Activated CD8-positive, alpha-beta T cell treated with anti-CD3 and anti-CD28 coated beads, Interleukin-2, amount 10 ng/mL, durations not matched to agents 7 days and 5 days (primary cell): ENCODE data around the gene RAPGEF4. TPM values are rescaled to one million over a fixed set of nuclear protein-coding genes. Genes with fewer than 3 reads are reported as not detected.

Source experiments
- ATAC-seq: fragments of 150-1000 bp; cut with Tn5 transposase; one replicate; pipeline ENCODE4 v1.10.0; 2021; ENCODE audit warnings: moderate library complexity
- CTCF ChIA-PET: fragments of 350-600 bp; sonication (Branson Sonifier 250); formaldehyde crosslinking; loops from one replicate; lab custom pipeline; 2021; ENCODE audit warnings: antibody characterized with exemption; lab: Charles Lee
- POLR2A ChIA-PET: fragments of 350-600 bp; sonication (Branson Sonifier 250); formaldehyde crosslinking; loops from one replicate; lab custom pipeline; 2021; ENCODE audit warnings: antibody characterized with exemption; lab: Charles Lee
- DNase-seq: peaks from one replicate; pipeline ENCODE4 v3.0.0-alpha.2; 2020
- H3K27ac Mint-ChIP-seq: one replicate; pipeline ENCODE4 v1.8.0; 2021; ENCODE audit warnings: mild to moderate bottlenecking, mixed read lengths
- H3K27me3 Mint-ChIP-seq: one replicate; pipeline ENCODE4 v1.8.0; 2021; ENCODE audit warnings: low read depth, mixed read lengths
- H3K36me3 Mint-ChIP-seq: one replicate; pipeline ENCODE4 v1.8.0; 2021; ENCODE audit warnings: low read depth, mixed read lengths
- H3K4me1 Mint-ChIP-seq: one replicate; pipeline ENCODE4 v1.8.0; 2021; ENCODE audit warnings: low read depth, mixed read lengths
- H3K4me3 Mint-ChIP-seq: one replicate; pipeline ENCODE4 v1.8.0; 2021; ENCODE audit warnings: mild to moderate bottlenecking, mixed read lengths
- H3K9me3 Mint-ChIP-seq: one replicate; pipeline ENCODE4 v1.8.0; 2022; ENCODE audit warnings: mixed read lengths; ENCODE audit not compliant: insufficient read depth
- total RNA-seq, 2 experiments: library from RNA; stranded (reverse); gene quantifications; one replicate each; pipeline ENCODE4 v1.2.3, GENCODE V29; 2021

The RAPGEF4 gene
- total RNA-seq, 2 experiments from 2014 or later, result 0.63 to 0.97 TPM

GRCh38 chr2:172855588-172855987 lies 119.9 kb downstream of the RAPGEF4 start:
- Mint-ChIP-seq H3K4me3 (no peak overlapping the region), H3K36me3 (no peaks in the 10 kb centered on the region), H3K9me3 (peaks cover 5% of the 10 kb centered on the region), H3K27ac (no peak overlapping the region), H3K27me3 (peaks cover 7% of the 10 kb centered on the region), H3K4me1 (no peaks in the 10 kb centered on the region)
- POLR2A ChIA-PET, result no interaction called here
- no peak for ATAC-seq
- no peak for DNase-seq
- CTCF ChIA-PET, result interaction anchor here (1.4 kb wide), 1 partner anchor 76 kb away, joined by 5 read pairs; no protein-coding TSS in a partner anchor

GRCh38 chr2:172856606-172857005 lies 121.0 kb downstream of the RAPGEF4 start:
- CTCF ChIA-PET, result no interaction called here
- Mint-ChIP-seq H3K4me3 (no peak overlapping the region), H3K36me3 (no peaks in the 10 kb centered on the region), H3K27me3 (peaks cover 10% of the 10 kb centered on the region), H3K27ac (no peak overlapping the region), H3K9me3 (peaks cover 5% of the 10 kb centered on the region), H3K4me1 (no peaks in the 10 kb centered on the region)
- POLR2A ChIA-PET, result no interaction called here
- ATAC-seq, result no peak
- DNase-seq, result no peak

GRCh38 chr2:172858473-172858745 lies 122.8 kb downstream of the RAPGEF4 start:
- H3K9me3 Mint-ChIP-seq, result no peaks in the 10 kb centered on the region
- H3K4me3 Mint-ChIP-seq, result no peak overlapping the region
- H3K27me3 Mint-ChIP-seq, result peaks cover 13% of the 10 kb centered on the region
- ChIA-PET CTCF (no interaction called here), POLR2A (no interaction called here)
- DNase-seq, result no peak
- H3K27ac Mint-ChIP-seq, result no peak overlapping the region
- H3K36me3 Mint-ChIP-seq, result no peaks in the 10 kb centered on the region
- no peaks in the 10 kb centered on the region for H3K4me1 Mint-ChIP-seq
- ATAC-seq, result no peak

GRCh38 chr2:172859581-172860335 lies 124.1 kb downstream of the RAPGEF4 start:
- no peaks in the 10 kb centered on the region for H3K4me1 Mint-ChIP-seq
- CTCF ChIA-PET, result interaction anchor here (1.1 to 1.9 kb wide), 2 partner anchors 72 to 167 kb away, joined by 3 to 7 read pairs; no protein-coding TSS in a partner anchor
- no peak overlapping the region for H3K27ac Mint-ChIP-seq
- no peaks in the 10 kb centered on the region for H3K36me3 Mint-ChIP-seq
- DNase-seq (no peak), ATAC-seq (no peak)
- POLR2A ChIA-PET, result no interaction called here
- no peak overlapping the region for H3K4me3 Mint-ChIP-seq
- peaks cover 13% of the 10 kb centered on the region for H3K27me3 Mint-ChIP-seq
- H3K9me3 Mint-ChIP-seq, result no peaks in the 10 kb centered on the region

GRCh38 chr2:172860336-172860707 lies 124.7 kb downstream of the RAPGEF4 start:
- CTCF ChIA-PET, result interaction anchor here (1.9 kb wide), 1 partner anchor 71 kb away, joined by 7 read pairs; no protein-coding TSS in a partner anchor

GRCh38 chr2:172861098-172861497 lies 125.5 kb downstream of the RAPGEF4 start:
- no peak overlapping the region for H3K27ac Mint-ChIP-seq
- H3K27me3 Mint-ChIP-seq, result peaks cover 10% of the 10 kb centered on the region
- no peak for DNase-seq
- no peaks in the 10 kb centered on the region for H3K4me1 Mint-ChIP-seq
- ChIA-PET CTCF (no interaction called here), POLR2A (no interaction called here)
- no peaks in the 10 kb centered on the region for H3K36me3 Mint-ChIP-seq
- H3K4me3 Mint-ChIP-seq, result no peak overlapping the region
- ATAC-seq, result no peak
- no peaks in the 10 kb centered on the region for H3K9me3 Mint-ChIP-seq

More at GRCh38 chr2:172860336-172860707, 124.7 kb downstream of the RAPGEF4 start:
- no peaks in the 10 kb centered on the region for H3K9me3 Mint-ChIP-seq
- H3K27ac Mint-ChIP-seq, result no peak overlapping the region
- H3K4me1 Mint-ChIP-seq, result no peaks in the 10 kb centered on the region
- no peak for ATAC-seq
- no peaks in the 10 kb centered on the region for H3K36me3 Mint-ChIP-seq
- POLR2A ChIA-PET, result no interaction called here
- no peak for DNase-seq
- peaks cover 12% of the 10 kb centered on the region for H3K27me3 Mint-ChIP-seq
- H3K4me3 Mint-ChIP-seq, result no peak overlapping the region

GRCh38 chr2:172861656-172862476 lies 126.2 kb downstream of the RAPGEF4 start:
- Mint-ChIP-seq H3K27me3 (peaks cover 8% of the 10 kb centered on the region), H3K27ac (no peak overlapping the region), H3K4me3 (no peak overlapping the region), H3K9me3 (no peaks in the 10 kb centered on the region), H3K4me1 (no peaks in the 10 kb centered on the region), H3K36me3 (no peaks in the 10 kb centered on the region)
- DNase-seq (no peak), ATAC-seq (no peak)
- CTCF ChIA-PET, result interaction anchor here (1.9 kb wide), 1 partner anchor 71 kb away, joined by 19 read pairs; no protein-coding TSS in a partner anchor
- POLR2A ChIA-PET, result no interaction called here

GRCh38 chr2:172863341-172863740 lies 127.7 kb downstream of the RAPGEF4 start:
- Mint-ChIP-seq H3K4me1 (no peaks in the 10 kb centered on the region), H3K4me3 (no peak overlapping the region), H3K9me3 (no peaks in the 10 kb centered on the region), H3K36me3 (no peaks in the 10 kb centered on the region), H3K27ac (no peak overlapping the region), H3K27me3 (peaks cover 8% of the 10 kb centered on the region)
- ChIA-PET CTCF (interaction anchor here (0.8 to 1.9 kb wide), 6 partner anchors 33 to 347 kb away, joined by 3 to 19 read pairs (median 4); no protein-coding TSS in a partner anchor), POLR2A (interaction anchor here (0.7 kb wide), 1 partner anchor 143 kb away, joined by 3 read pairs; no protein-coding TSS in a partner anchor)
- DNase-seq, result no peak
- ATAC-seq, result no peak

GRCh38 chr2:172864182-172864581 lies 128.5 kb downstream of the RAPGEF4 start:
- CTCF ChIA-PET, result interaction anchor here (1.1 to 1.9 kb wide), 4 partner anchors 34 to 72 kb away, joined by 3 to 19 read pairs (median 4); no protein-coding TSS in a partner anchor
- ATAC-seq, result no peak

GRCh38 chr2:172865422-172865821 lies 129.8 kb downstream of the RAPGEF4 start:
- Mint-ChIP-seq H3K27ac (no peak overlapping the region), H3K9me3 (no peaks in the 10 kb centered on the region), H3K4me1 (no peaks in the 10 kb centered on the region), H3K4me3 (no peak overlapping the region), H3K36me3 (no peaks in the 10 kb centered on the region), H3K27me3 (peaks cover 8% of the 10 kb centered on the region)
- DNase-seq, result no peak
- POLR2A ChIA-PET, result no interaction called here
- ATAC-seq, result no peak
- CTCF ChIA-PET, result interaction anchor here (0.7 to 1.5 kb wide), 4 partner anchors 12 to 68 kb away, joined by 3 to 16 read pairs (median 4); no protein-coding TSS in a partner anchor

More at GRCh38 chr2:172864182-172864581, 128.5 kb downstream of the RAPGEF4 start:
- no peak overlapping the region for H3K27ac Mint-ChIP-seq
- POLR2A ChIA-PET, result no interaction called here
- H3K4me1 Mint-ChIP-seq, result no peaks in the 10 kb centered on the region
- H3K27me3 Mint-ChIP-seq, result peaks cover 8% of the 10 kb centered on the region
- H3K9me3 Mint-ChIP-seq, result no peaks in the 10 kb centered on the region
- H3K4me3 Mint-ChIP-seq, result no peak overlapping the region
- DNase-seq, result peak; percentile 56
- no peaks in the 10 kb centered on the region for H3K36me3 Mint-ChIP-seq

GRCh38 chr2:172869861-172870260 lies 134.2 kb downstream of the RAPGEF4 start:
- no peak overlapping the region for H3K4me3 Mint-ChIP-seq
- no peaks in the 10 kb centered on the region for H3K9me3 Mint-ChIP-seq
- H3K27me3 Mint-ChIP-seq, result no peaks in the 10 kb centered on the region
- ChIA-PET CTCF (interaction anchor here (1.9 kb wide), 1 partner anchor 9 kb away, joined by 3 read pairs; no protein-coding TSS in a partner anchor), POLR2A (no interaction called here)
- no peaks in the 10 kb centered on the region for H3K4me1 Mint-ChIP-seq
- DNase-seq (no peak), ATAC-seq (no peak)
- H3K27ac Mint-ChIP-seq, result no peak overlapping the region
- no peaks in the 10 kb centered on the region for H3K36me3 Mint-ChIP-seq
